ENCODE measurements around the gene EVA1C.

Gene EVA1C

DNA sequence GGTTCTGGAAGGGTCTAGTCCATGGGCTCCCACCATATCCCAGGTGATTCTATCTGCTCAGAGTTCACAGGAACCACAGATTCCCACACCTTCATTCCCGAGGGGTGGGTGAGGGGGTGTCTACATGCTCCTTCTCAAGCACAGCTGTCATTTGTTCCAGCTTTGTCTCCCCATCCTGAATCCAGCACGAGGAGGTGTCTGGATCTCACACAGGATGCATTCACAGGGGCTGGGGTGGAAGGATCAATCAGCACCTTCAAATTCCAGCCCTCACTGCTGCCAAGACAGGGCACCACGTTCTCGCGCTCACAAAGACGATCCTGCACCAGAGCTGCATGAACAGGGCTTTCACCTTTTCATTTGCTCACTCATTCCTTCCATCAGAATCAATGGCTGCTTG is 120.1 kb downstream of the EVA1C start:
- Histone ChIP-seq H3K4me1 (ENCODE audit: insufficient read depth, poor library complexity, severe bottlenecking) (no peaks in the 10 kb centered on the region), H3K9me3 (ENCODE audit: severe bottlenecking) (peaks cover 3% of the 10 kb centered on the region), H3K4me3 (ENCODE audit: severe bottlenecking) (no peak overlapping the region), H3K36me3 (ENCODE audit: low read depth) (no peaks in the 10 kb centered on the region), H3K27ac (ENCODE audit: poor library complexity, severe bottlenecking) (no peak overlapping the region), H3K27me3 (ENCODE audit: insufficient read depth, poor library complexity, severe bottlenecking) (no peaks in the 10 kb centered on the region)
- TF ChIP-seq, protein P1, sequence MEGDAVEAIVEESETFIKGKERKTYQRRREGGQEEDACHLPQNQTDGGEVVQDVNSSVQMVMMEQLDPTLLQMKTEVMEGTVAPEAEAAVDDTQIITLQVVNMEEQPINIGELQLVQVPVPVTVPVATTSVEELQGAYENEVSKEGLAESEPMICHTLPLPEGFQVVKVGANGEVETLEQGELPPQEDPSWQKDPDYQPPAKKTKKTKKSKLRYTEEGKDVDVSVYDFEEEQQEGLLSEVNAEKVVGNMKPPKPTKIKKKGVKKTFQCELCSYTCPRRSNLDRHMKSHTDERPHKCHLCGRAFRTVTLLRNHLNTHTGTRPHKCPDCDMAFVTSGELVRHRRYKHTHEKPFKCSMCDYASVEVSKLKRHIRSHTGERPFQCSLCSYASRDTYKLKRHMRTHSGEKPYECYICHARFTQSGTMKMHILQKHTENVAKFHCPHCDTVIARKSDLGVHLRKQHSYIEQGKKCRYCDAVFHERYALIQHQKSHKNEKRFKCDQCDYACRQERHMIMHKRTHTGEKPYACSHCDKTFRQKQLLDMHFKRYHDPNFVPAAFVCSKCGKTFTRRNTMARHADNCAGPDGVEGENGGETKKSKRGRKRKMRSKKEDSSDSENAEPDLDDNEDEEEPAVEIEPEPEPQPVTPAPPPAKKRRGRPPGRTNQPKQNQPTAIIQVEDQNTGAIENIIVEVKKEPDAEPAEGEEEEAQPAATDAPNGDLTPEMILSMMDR (IDR thresholded peaks at IDR 0.05; ENCODE audit: poor library complexity, severe bottlenecking) = no peak
- DNase-seq (ENCODE audit: low spot score) (no peak), ATAC-seq (ENCODE audit: low read depth) (no peak)

DNA sequence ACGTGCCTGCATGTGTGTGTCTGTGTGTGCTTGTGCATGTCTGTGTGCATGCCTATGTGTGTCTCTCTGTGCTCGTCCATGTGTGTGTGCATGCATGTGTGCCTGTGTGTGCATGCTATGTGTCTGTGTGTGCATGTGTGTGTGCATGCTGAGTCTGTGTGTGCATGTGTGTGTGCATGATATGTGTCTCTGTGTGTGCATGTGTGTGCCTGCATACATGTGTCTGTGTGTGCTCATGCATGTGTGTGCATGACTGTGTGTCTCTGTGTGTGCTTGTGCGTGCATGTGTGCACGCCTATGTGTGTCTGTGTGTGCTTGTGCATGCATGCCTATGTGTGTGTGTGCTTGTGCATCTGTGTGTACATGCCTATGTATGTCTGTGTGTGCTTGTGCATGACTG is 120.5 kb downstream of the EVA1C start:
- no peak for ATAC-seq (ENCODE audit: low read depth)
- no peaks in the 10 kb centered on the region for H3K36me3 ChIP-seq (ENCODE audit: low read depth)
- H3K4me1 ChIP-seq (ENCODE audit: insufficient read depth, poor library complexity, severe bottlenecking) = no peaks in the 10 kb centered on the region
- TF ChIP-seq, protein P1 (IDR thresholded peaks at IDR 0.05; ENCODE audit: poor library complexity, severe bottlenecking) = no peak
- peaks cover 3% of the 10 kb centered on the region for H3K9me3 ChIP-seq (ENCODE audit: severe bottlenecking)
- no peak for DNase-seq (ENCODE audit: low spot score)
- no peak overlapping the region for H3K4me3 ChIP-seq (ENCODE audit: severe bottlenecking)
- no peaks in the 10 kb centered on the region for H3K27me3 ChIP-seq (ENCODE audit: insufficient read depth, poor library complexity, severe bottlenecking)
- H3K27ac ChIP-seq (ENCODE audit: poor library complexity, severe bottlenecking) = no peak overlapping the region

DNA sequence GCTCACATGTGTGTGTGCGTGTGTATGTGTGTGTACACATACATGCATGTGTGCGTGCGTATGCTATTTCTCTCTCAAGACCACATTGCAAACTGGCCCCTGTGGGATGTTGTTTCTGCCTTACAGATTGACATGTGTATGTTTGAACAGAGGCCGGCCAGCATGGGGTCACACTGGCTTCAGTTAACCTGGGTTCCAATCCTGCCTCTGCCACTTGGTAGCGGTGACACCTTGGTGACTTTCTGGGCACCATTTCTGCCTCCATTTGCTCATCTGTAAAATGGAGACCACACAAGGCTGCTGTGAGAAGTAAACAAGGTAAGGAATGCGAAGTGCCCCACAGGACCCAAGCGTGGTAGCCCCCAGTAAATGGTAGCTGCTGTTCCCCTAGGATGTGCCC is 121.1 kb downstream of the EVA1C start:
- ATAC-seq (ENCODE audit: low read depth) (no peak), DNase-seq (ENCODE audit: low spot score) (no peak)
- TF ChIP-seq, protein P1 (IDR thresholded peaks at IDR 0.05; ENCODE audit: poor library complexity, severe bottlenecking) = no peak
- peaks cover 3% of the 10 kb centered on the region for H3K9me3 ChIP-seq (ENCODE audit: severe bottlenecking)
- H3K27me3 ChIP-seq (ENCODE audit: insufficient read depth, poor library complexity, severe bottlenecking) = no peaks in the 10 kb centered on the region
- H3K27ac ChIP-seq (ENCODE audit: poor library complexity, severe bottlenecking) = no peak overlapping the region
- no peaks in the 10 kb centered on the region for H3K4me1 ChIP-seq (ENCODE audit: insufficient read depth, poor library complexity, severe bottlenecking)
- no peak overlapping the region for H3K4me3 ChIP-seq (ENCODE audit: severe bottlenecking)
- H3K36me3 ChIP-seq (ENCODE audit: low read depth) = no peaks in the 10 kb centered on the region

DNA sequence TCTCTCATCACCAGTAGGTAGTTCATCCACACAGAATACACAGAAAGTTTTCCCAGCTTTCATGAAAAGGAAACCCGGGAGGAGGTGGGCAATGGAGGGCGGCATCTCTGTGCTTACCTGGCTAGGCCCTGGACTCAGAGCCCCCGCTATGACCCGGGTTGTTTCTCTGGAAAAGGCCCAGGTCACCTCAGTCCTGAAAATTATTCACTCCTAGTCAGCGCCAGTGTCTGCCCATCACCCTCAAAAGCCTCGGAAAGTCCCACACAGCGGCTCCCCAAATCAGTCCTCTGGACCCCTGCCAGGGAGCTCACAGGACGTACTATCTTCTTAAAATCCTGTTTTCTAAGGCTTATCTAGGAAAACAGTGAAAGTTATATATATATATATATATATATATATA is 121.6 kb downstream of the EVA1C start:
- Histone ChIP-seq H3K27ac (ENCODE audit: poor library complexity, severe bottlenecking) (no peak overlapping the region), H3K9me3 (ENCODE audit: severe bottlenecking) (peaks cover 3% of the 10 kb centered on the region), H3K36me3 (ENCODE audit: low read depth) (no peaks in the 10 kb centered on the region), H3K4me1 (ENCODE audit: insufficient read depth, poor library complexity, severe bottlenecking) (no peaks in the 10 kb centered on the region), H3K4me3 (ENCODE audit: severe bottlenecking) (no peak overlapping the region), H3K27me3 (ENCODE audit: insufficient read depth, poor library complexity, severe bottlenecking) (no peaks in the 10 kb centered on the region)
- no peak for ATAC-seq (ENCODE audit: low read depth)
- TF ChIP-seq, protein P1 (IDR thresholded peaks at IDR 0.05; ENCODE audit: poor library complexity, severe bottlenecking) = no peak
- no peak for DNase-seq (ENCODE audit: low spot score)

DNA sequence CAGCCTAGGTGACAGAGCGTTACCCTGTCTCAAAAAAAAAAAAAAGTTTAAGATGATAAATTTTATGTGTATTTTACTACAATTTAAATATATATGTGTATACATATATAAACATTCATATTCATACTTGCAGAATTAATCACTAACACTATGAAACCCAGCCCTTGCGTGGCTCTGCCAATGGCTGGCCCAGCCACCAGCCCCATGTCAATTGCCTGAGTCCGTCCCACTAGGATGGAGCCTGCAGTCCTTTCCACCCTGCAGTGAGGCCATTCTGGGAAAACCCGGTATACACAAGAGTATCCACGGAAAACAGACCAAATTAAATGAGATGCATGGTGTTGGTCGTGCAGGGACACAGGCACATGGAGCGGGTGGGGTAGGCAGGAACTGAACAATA is 123.1 kb downstream of the EVA1C start:
- Histone ChIP-seq H3K36me3 (ENCODE audit: low read depth) (no peaks in the 10 kb centered on the region), H3K9me3 (ENCODE audit: severe bottlenecking) (no peaks in the 10 kb centered on the region), H3K27ac (ENCODE audit: poor library complexity, severe bottlenecking) (no peak overlapping the region), H3K4me3 (ENCODE audit: severe bottlenecking) (no peak overlapping the region), H3K4me1 (ENCODE audit: insufficient read depth, poor library complexity, severe bottlenecking) (no peaks in the 10 kb centered on the region), H3K27me3 (ENCODE audit: insufficient read depth, poor library complexity, severe bottlenecking) (no peaks in the 10 kb centered on the region)
- TF ChIP-seq, protein P1 (IDR thresholded peaks at IDR 0.05; ENCODE audit: poor library complexity, severe bottlenecking) = no peak
- DNase-seq (ENCODE audit: low spot score) = no peak
- no peak for ATAC-seq (ENCODE audit: low read depth)
